Pancreas (tissue), 10 donors: Measurements from ENCODE around the gene NUMA1. TPM values are rescaled to one million over a fixed set of nuclear protein-coding genes. Genes with fewer than 3 reads are reported as not detected.

ENCODE experiments used
- ATAC-seq, 4 donors: fragments of 200-7000 bp; cut with Tn5 transposase; one replicate each; pipeline versions ENCODE4 v1.8.0 to v1.9.1; 2020; ENCODE audit warnings: mild to moderate bottlenecking in 4 of 4, moderate library complexity in 4 of 4
- DNase-seq, 6 donors: peaks; one replicate each; pipeline ENCODE4 v3.0.0-alpha.2; 2020
- FAIRE-seq: peaks from 2 replicates; lab custom pipeline; 2012; peaks lifted over from hg19 to GRCh38; lab: Jason Lieb, UNC
- H3K27ac ChIP-seq, 4 donors: fragments of 200-600 bp; sonication (generic); 1 replicate in 3 of 4; 2 replicates in 1 of 4; pipeline versions ENCODE4 v1.5.0 to v1.8.0; 2020
- H3K27me3 ChIP-seq, 4 donors: fragments of 200-600 bp; one replicate each; pipeline ENCODE4 v1.8.0; 2021
- H3K36me3 ChIP-seq, 3 donors: fragments of 200-600 bp; sonication (generic) in 1 of 3; one replicate each; pipeline versions ENCODE4 v1.5.0 to v1.8.0; 2020 to 2021
- H3K4me1 ChIP-seq, 3 donors: fragments of 200-600 bp; one replicate each; pipeline ENCODE4 v1.8.0; 2021
- H3K4me3 ChIP-seq, 4 donors: fragments of 200-600 bp; sonication (generic) in 2 of 4; one replicate each; pipeline versions ENCODE4 v1.5.0 to v1.8.0; 2020 to 2021
- H3K9me3 ChIP-seq, 4 donors: fragments of 200-600 bp; one replicate each; pipeline ENCODE4 v1.8.0; 2021
- WGBS, 2 donors: extraction: QIAGEN DNeasy Blood & Tissue Kit; methylation state at CpG; one replicate each; pipeline ENCODE4 v1.1.7; 2013; 5-methylcytosine and 5-hydroxymethylcytosine counted together
- intact Hi-C, 3 donors: fragments of 100-400 bp; cut with DNase I; formaldehyde crosslinking; loops; one replicate each; pipeline versions ENCODE4 v1.11.1 to v1.14.2; 2022
- polyA plus RNA-seq, 2 donors: library from polyadenylated mRNA; stranded (reverse); fragments of 200-250 nt; gene quantifications; one replicate each; pipeline ENCODE4 v1.2.3, GENCODE V29; 2013
- total RNA-seq, 6 donors: library from RNA; stranded (reverse); fragmentation: NEBNext Ultra II Directional in 4 of 6; extraction: Animal tissue kit (Norgen Biotek cat#: 25700) in 4 of 6; gene quantifications; one replicate each; pipeline versions ENCODE4 v1.2.1 to v1.2.4, GENCODE V29; 2021 to 2023
- TF ChIP-seq, protein P1 (sequence below), 4 donors: fragments of 200-600 bp; sonication (generic) in 3 of 4; IDR thresholded peaks; one replicate each; pipeline versions ENCODE4 v1.5.0 to v1.8.0; 2021; ENCODE audit warnings: antibody characterized with exemption in 4 of 4
- donor health status: healthy with polysubstance abuse.
- donor health status: DM: no; HTN: no; CAD: no; lungs with moderate emphysema.
- donor health status: DM: no; HTN: no; CAD: no.
- donor health status: control.
- donor health status: control.
- donor health status: Bipolar disorder and iron deficiency.
- donor health status: DM: yes; HTN: yes; CAD: no.
- donor health status: DM: no; HTN: no; CAD: no.
- donor health status: DM: no; HTN: no; CAD: no.
- donor health status: DM: yes; HTN: yes; CAD: no.

NUMA1 gene
- total and polyA plus RNA-seq, 8 donors = 68.8 to 216 (median 99.4) TPM

DNA sequence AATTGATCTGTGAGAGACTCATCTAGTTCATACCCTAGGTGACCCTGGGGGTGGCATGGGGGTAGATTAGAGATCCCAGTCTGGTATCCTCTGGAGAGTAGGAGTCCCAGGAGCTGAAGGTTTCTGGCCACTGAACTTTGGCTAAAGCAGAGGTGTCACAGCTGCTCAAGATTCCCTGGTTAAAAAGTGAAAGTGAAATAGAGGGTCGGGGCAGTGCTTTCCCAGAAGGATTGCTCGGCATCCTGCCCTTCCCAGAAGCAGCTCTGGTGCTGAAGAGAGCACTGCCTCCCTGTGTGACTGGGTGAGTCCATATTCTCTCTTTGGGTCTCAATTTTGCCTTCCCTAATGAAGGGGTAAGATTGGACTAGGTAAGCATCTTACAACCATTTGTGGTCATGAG, 81.0 kb downstream of the NUMA1 start:
- Histone ChIP-seq H3K4me3 (peak overlapping the region in 1 of 4 donors; percentile 22), H3K36me3 (peaks cover 0 to 20% (median 16%) of the 10 kb centered on the region in 3 donors), H3K27me3 (no peaks in the 10 kb centered on the region), H3K27ac (peak overlapping the region in 3 of 4 donors; percentile 16 to 54 (median 41)), H3K9me3 (no peaks in the 10 kb centered on the region), H3K4me1 (peaks cover 0 to 9% (median 0%) of the 10 kb centered on the region in 3 donors)
- FAIRE-seq (no peak), ATAC-seq (peak in 3 of 4 donors; percentile 25 to 73 (median 71)), DNase-seq (no peak)
- TF ChIP-seq, protein P1, sequence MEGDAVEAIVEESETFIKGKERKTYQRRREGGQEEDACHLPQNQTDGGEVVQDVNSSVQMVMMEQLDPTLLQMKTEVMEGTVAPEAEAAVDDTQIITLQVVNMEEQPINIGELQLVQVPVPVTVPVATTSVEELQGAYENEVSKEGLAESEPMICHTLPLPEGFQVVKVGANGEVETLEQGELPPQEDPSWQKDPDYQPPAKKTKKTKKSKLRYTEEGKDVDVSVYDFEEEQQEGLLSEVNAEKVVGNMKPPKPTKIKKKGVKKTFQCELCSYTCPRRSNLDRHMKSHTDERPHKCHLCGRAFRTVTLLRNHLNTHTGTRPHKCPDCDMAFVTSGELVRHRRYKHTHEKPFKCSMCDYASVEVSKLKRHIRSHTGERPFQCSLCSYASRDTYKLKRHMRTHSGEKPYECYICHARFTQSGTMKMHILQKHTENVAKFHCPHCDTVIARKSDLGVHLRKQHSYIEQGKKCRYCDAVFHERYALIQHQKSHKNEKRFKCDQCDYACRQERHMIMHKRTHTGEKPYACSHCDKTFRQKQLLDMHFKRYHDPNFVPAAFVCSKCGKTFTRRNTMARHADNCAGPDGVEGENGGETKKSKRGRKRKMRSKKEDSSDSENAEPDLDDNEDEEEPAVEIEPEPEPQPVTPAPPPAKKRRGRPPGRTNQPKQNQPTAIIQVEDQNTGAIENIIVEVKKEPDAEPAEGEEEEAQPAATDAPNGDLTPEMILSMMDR (IDR thresholded peaks at IDR 0.05) = no peak
- intact Hi-C loops = no loop called here
- 14 to 35% methylated on average over 2 of the region's 2 CpGs for WGBS, 2 donors

DNA sequence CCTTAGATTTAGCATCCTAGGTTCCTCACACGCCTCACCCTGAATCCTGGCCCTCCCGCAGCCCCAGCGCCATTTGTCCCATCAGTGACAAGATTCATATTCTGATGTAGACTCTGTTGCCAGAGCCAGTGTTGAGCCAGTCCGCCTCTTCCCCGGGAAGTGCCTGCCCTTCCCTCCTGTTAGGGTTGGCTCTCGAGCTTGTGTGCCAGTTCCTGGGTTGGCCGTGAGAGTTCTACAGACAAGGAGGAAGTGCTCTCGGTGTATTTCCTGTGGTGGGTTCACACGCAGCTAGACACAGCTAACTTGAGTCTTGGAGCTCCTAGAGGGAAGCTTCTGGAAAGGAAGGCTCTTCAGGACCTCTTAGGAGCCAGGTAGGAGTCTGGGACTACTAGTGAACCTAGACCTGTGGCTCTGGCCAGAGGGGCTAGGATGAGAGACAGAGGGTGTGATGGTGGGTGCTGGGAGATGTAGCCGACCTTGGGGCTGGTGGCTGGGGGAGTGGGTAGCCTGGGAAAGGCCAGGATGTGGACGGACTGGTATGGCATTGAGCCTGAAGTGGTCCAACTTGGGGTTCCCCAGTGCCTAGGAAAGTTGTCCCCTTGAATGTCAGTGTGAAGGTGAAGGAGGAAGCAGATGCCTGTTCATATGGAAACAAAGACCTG, 81.6 kb downstream of the NUMA1 start, which contains the start of gene IL18BP:
Gene IL18BP (plus strand): TSS at position 261 of the 662 bp plus-strand sequence. CDS start 1,076 bp downstream, outside the sequence.
- intact Hi-C loops = no loop called here
- TF ChIP-seq, protein P1 (IDR thresholded peaks at IDR 0.05) = no peak
- FAIRE-seq (no peak), ATAC-seq (peak in 2 of 4 donors; percentile 18 to 22), DNase-seq (no peak)
- peak within 1 kb of the TSS in 1 of 4 donors; percentile 22 for H3K4me3 ChIP-seq
- H3K27ac ChIP-seq = peak within 1 kb of the TSS in 3 of 4 donors; percentile 16 to 54 (median 41)
- WGBS, 2 donors = 79 to 83% methylated on average over 11 of the region's 11 CpGs
- H3K9me3 ChIP-seq = no peaks in the 10 kb centered on the region
- no peaks in the 10 kb centered on the region for H3K27me3 ChIP-seq
- H3K4me1 ChIP-seq = peaks cover 0 to 9% (median 0%) of the 10 kb centered on the region in 3 donors
- peaks cover 0 to 14% (median 11%) of the 10 kb centered on the region in 3 donors for H3K36me3 ChIP-seq

GRCh38 chr11:71998061-71998460, 82.3 kb downstream of the NUMA1 start:
- TF ChIP-seq, protein P1 (IDR thresholded peaks at IDR 0.05) = no peak
- Histone ChIP-seq H3K4me3 (no peak overlapping the region), H3K27me3 (no peaks in the 10 kb centered on the region), H3K4me1 (peaks cover 0 to 9% (median 0%) of the 10 kb centered on the region in 3 donors), H3K27ac (peak overlapping the region in 1 of 4 donors; percentile 41), H3K36me3 (peaks cover 0 to 7% (median 4%) of the 10 kb centered on the region in 3 donors), H3K9me3 (no peaks in the 10 kb centered on the region)
- 89 to 93% methylated on average over 2 of the region's 2 CpGs for WGBS, 2 donors
- intact Hi-C loops = no loop called here
- no peak for FAIRE-seq
- no peak for DNase-seq
- no peak for ATAC-seq

GRCh38 chr11:71997594-71997993, 82.7 kb downstream of the NUMA1 start:
- no peak for FAIRE-seq
- H3K27ac ChIP-seq = no peak overlapping the region

More at GRCh38 chr11:71997594-71997993, 82.7 kb downstream of the NUMA1 start:
- DNase-seq (no peak), ATAC-seq (no peak)
- Histone ChIP-seq H3K4me3 (no peak overlapping the region), H3K9me3 (no peaks in the 10 kb centered on the region), H3K27me3 (no peaks in the 10 kb centered on the region), H3K36me3 (peaks cover 0 to 2% (median 0%) of the 10 kb centered on the region in 3 donors), H3K4me1 (peaks cover 0 to 9% (median 0%) of the 10 kb centered on the region in 3 donors)
- TF ChIP-seq, protein P1 (IDR thresholded peaks at IDR 0.05) = no peak
- WGBS, 2 donors = 92 to 98% methylated on average over 3 of the region's 3 CpGs
- intact Hi-C loops = no loop called here
